IPS-18c (cell line): ENCODE data around the gene SKI.

Source experiments
- H3K4me3 ChIP-seq: 2 replicates; pipeline ENCODE4 v1.7.0; 2013; ENCODE audit warnings: low read depth, mild to moderate bottlenecking, low read length, moderate library complexity; ENCODE audit not compliant: insufficient read depth
- H3K9me3 ChIP-seq: one replicate; pipeline ENCODE4 v1.6.1; 2013; ENCODE audit warnings: mild to moderate bottlenecking, low read length, moderate library complexity; ENCODE audit not compliant: control insufficient read depth, insufficient read depth

Gene SKI

DNA sequence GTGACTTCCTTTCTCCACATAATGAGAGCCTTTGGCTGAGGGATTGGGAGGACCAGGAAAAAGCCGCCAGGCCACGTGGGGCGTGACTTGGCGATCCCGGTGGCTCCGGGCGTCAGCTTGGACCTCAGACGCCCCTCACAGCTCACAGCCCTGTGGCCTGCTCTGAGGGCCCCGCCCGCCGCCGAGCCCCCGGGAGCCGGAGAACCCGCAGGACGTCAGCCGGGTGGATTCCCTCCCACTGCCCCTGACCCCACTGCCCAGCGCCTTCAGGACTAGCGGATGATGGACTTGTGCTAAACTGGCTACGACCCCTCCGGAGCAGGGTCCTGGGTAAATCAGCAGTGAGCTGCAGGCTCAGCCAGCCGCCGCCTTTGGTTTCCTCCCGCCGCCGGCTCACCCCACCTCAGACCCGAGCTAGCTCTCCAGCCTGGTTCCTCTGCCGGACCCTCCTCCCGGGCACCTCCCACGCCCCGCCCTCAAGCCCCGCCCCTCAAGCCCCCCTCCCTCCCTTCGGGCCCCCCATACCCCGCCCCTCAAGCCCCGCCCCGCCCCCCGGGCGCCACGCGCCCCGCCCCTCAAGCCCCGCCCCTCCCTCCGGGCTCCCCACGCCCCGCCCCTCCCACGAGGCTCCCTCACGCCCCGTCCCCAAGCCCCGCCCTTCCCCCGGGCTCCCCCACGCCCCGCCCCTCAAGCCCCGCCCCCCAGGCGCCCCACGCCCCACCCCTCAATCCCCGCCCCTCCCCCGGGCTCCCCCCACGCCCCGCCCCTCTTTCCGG is 23.5 kb upstream of the SKI start:
- Histone ChIP-seq H3K9me3 (no peaks in the 10 kb centered on the region), H3K4me3 (peak overlapping the region; percentile 51)

DNA sequence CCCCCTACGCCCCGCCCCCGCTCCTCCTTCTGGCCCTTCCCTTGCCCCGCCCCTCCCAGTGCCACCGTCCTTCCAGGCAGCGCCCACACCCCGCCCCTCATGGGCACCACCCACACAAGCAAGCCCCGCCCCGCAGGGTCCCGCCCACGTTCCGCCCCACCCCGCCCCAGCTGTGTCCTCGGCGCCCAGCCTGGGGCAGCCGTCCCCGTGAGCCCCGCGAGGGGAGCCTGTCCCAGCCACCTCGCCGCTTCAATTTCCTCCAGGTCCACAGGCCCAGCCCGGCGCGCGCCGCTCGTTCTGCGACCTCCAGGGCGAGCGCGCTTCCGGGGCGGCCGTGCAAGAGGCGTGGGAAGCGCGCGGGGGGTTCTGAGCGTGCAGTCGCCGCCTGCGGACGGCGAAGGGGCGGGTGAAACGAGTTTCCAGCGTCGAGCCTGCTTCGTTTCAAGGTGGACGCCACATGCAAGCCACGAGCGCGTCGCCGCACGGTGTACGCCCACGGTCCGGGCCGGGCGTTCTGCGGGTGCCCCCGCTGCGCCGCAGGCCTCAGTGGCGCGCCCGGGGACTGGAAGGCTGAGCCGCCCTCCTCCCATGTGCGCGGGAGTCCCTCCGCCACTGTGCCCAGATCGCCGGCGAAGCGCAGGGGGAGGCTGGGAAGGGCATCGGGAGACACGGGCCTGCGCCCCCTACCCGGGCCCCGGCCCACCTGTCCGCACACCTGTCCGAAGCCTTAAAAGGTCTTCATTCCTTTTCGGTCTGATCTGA is 22.7 kb upstream of the SKI start:
- Histone ChIP-seq H3K9me3 (no peaks in the 10 kb centered on the region), H3K4me3 (peak overlapping the region; percentile 64)

DNA sequence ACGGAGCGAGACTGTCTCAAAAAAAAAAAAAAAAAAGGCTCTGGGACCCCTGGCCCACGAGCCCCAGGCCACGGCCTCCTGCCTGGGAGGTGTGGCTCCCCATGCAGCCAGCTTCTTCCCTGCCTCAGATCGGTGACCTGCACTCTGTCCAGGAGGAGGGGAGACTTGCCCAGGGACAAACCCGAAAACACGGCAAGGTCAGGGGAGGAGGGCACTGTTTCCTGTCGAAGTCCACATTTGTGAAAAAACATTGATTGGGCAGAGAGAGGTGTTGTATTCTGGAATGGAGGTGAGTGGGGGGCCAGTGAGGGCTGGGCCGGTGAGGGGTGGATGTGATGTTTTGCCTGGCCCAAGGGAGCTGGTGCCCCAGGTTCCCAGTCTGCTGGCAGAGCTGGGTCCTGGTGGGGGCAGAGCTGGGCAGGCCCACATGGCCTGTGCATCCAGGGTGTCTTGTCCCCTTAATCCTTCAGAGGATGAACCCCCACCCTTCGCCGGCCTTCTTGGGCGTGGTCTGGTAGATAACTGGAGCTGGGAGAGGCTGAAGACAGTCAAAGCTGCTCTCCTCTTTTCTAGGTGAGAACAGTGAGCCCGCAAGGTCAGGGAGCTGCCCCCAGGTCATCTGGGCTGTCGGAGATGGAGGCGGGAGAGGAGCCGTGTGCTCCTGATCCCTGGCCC is 21.2 kb upstream of the SKI start:
- H3K9me3 ChIP-seq = no peaks in the 10 kb centered on the region
- no peak overlapping the region for H3K4me3 ChIP-seq

DNA sequence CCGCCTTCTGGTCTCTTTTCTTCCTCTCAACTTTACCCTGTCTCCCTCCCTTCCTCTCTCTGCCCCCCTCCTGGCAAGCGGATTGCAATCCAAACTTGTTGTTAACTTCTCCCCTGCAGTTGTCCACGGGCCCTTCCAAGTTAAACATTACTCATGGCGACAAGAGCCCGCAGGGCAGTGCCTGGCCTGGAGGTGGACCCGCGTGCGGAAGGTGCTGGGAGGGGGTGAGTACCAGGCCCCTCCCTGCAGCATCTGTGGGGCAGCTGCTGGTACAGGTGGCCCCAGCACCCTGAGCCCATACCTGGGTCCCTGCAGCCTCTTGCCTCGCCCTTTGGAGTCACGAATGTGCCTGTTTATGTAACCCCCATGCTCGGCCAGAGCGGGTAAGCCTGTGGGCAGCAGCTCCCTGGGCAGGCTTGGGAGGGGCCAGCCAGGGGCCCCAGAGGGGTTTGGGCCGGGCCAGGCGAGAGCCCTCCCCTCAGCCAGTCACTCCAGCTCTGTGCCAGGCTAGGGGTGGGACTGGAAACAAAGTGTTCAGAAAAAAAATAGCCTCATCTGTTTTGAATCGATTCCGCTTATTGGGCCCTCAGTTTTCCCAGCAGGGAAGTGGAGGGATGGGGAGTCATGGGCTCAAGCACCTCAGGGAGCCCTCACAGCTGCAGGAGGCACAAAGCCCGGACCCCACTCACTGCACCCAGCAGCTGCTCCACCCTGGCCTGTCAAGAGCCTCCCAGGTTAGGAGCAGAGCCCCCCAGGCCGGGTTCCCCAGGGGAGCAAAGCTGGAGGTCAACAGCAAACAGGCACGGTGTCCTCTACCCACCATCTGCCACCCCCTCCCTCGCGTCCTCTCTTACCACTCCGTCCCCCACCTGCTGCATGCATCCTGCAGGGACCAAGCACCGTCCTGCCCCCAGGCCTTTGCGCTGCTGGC is 19.5 kb upstream of the SKI start:
- H3K4me3 ChIP-seq = no peak overlapping the region

DNA sequence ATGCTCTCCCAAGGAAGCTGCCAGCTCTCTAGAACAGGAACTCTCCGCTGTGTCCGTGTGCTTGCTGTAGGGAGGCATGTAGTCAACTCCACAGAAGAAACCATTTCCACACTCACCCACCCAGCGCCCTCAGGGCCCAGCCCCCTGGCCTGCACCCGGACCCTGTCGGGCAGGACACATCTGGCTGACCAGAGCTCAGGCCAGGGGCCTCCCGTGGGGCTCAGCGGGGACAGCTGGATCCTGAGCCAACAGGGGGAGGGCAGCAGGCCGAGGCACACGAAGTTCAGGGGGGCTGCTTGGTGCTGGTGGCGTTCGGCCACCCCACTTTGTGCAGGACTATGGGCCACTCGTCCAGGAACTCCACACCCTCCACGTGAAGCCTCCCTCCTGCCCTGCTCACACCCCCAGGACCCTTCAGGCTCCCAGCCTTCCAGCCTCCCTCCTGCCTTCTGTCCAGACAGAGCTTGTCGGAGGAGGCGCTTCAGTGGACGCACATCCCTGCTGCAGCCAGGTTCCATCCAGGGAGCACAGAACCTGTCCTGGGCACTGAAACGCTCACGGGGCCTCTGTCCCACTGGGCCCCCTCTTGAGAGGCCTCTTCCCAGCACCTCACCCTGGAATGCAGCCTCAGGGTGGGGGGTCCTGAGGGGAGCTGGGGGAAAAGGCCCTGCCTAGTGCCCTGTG is 18.6 kb upstream of the SKI start:
- Histone ChIP-seq H3K4me3 (no peak overlapping the region), H3K9me3 (no peaks in the 10 kb centered on the region)

More for the DNA sequence above, 19.5 kb upstream of the SKI start:
- no peaks in the 10 kb centered on the region for H3K9me3 ChIP-seq

DNA sequence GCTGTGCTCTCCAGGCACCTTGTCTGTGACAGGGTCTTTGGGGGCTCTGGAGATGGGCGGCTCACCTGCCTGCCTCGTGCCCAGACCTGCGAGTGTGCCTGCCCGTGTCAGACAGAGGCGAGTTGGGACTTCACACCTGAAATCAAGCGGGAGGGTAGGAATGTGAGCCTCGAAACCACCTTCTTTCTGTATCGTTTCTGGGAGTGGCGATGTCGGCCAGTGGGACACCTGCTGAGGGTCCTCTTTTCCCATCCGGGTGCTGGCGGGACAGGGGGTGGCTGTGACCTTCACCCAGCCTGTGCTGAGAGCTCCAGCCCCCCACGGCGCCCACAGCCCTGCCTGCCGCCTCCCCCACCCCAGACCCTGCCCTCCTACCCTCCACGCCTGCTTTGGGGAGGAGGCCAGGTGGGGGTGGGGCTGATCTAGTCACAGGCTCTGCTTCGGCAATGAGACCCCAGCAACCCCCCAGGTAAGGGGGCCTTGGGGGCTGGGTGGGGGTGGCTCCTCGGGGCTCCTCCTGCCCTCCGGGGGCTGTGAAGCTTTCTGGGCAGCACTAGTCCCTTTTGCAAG is 17.9 kb upstream of the SKI start:
- no peaks in the 10 kb centered on the region for H3K9me3 ChIP-seq
- no peak overlapping the region; the same call in 1 of the 2 replicates for H3K4me3 ChIP-seq

DNA sequence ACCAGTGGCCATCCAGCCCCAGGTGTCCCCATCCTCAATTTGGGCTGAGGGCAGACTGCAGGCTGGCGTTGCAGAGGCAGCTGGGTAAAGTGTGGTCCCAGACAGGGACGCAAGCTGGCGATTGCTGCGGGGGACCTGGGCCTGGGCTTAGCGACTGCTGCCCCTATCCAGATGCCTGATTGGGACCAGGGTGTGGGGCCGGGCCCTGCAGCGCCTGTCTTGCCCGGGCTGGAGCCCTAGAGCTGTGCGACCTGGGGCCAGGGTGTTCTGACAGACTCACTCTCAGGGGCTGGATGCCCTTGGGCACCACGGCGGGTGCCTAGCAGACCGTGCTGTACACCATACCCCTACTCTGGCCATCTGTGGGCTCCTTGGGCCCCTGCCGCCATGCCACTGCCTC is 17.3 kb upstream of the SKI start:
- no peak overlapping the region; the same call in 1 of the 2 replicates for H3K4me3 ChIP-seq
- H3K9me3 ChIP-seq = no peaks in the 10 kb centered on the region

DNA sequence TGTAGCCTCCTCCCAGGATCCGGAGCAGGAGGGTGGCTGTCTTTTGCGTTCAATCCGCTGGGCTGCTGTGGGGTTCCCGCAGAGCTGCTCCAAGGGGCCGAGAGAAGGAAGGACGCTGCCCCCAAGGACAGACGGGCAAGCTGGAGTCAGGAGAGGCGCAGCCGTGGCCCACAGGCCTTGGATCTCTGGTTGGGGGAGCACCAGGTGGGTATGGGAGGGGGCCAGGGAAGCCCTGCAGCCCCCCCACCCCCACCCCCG is 15.9 kb upstream of the SKI start:
- no peak overlapping the region for H3K4me3 ChIP-seq
- no peaks in the 10 kb centered on the region for H3K9me3 ChIP-seq

DNA sequence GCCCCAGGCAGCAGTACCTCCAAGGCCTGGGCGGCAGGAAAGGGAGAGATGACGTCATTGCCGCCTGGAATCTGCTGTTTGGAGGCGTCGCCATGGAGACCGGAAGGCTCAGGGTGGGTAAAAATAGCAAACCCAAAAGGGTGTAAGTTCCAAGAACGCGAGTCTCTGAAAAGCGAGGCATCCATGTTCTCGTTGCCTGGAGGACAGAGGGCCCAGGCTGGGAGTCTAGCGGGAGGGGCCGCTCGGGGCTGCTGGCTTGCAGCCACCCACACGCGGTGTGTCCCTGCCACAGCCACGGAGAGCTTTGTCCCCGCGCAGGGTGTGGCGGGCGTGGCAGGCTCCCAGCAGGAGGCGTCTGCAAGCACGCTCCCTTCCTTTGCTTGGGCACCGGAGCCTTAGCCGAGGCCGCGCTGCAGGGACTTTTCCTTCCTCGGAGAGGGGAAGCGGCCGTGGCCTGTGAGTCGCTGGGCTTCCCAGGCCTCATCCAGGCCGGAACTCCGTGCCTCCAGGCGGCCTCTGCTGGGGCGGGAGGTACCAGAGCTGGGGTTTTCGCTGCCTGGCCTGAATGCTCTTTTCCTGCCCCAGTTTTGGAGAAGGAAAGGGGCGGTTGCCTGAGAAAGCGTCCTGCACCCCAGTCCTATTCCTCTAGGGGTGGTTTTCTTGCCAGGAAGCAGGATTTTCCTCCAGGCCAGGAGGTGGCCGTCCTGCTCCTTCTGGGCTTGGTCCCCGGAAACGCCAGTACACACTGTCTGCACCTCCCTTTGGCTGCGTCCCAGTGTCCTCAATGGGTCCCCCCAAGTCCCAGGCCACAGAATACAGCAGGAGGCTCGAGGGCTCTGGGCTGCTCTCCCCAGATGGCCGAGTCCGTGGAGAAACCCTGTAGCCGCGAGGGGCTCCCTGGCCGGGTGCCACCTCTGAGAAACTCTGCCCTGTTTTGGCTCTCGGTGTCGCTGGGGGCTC is 15.3 kb upstream of the SKI start:
- Histone ChIP-seq H3K4me3 (peak overlapping the region; percentile 36; the same call in 1 of the 2 replicates), H3K9me3 (no peaks in the 10 kb centered on the region)

DNA sequence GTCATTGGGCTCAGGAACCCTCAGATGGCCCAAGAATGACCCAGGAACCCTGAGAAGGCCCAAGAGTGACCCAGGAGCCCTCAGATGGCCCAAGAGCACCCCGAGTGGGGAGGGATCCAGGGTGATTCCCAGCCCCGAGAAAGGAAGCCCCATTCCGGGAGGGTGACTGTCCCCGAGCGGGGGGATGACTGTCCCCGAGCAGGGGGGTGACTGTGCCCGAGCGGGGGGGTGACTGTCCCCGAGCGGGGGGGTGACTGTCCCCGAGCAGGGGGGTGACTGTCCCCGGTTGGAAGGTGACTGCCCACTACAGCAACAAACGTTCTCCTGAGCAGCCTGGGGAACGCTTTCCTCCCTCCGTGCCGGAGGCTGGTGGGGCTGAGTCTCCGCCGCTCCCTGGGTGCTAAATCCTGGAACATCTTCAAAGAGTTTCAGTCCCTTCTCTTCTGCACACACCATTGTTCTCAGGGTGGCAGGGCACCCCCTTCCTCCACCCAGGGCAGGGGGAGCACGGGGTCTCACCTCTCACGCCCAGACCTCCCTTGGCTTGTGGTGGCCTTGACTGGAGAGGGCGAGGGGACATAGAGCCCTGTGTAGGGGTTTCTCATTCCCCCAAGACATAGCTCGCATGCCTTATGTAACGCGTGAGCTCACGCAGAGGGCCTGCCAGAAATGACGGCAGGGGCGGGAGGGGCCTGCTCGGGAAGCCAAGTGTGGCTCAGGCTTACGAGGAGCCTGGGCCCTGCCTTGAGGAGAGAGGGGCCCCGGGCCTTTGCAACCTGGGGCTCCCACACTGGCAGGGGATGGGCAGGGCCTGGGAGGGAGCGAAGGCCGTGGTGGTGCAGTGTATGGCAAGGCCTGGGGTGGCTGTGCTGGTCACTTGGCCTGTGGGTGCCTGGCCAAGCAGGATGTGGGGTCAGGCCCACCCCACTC is 14.3 kb upstream of the SKI start:
- no peak overlapping the region for H3K4me3 ChIP-seq

DNA sequence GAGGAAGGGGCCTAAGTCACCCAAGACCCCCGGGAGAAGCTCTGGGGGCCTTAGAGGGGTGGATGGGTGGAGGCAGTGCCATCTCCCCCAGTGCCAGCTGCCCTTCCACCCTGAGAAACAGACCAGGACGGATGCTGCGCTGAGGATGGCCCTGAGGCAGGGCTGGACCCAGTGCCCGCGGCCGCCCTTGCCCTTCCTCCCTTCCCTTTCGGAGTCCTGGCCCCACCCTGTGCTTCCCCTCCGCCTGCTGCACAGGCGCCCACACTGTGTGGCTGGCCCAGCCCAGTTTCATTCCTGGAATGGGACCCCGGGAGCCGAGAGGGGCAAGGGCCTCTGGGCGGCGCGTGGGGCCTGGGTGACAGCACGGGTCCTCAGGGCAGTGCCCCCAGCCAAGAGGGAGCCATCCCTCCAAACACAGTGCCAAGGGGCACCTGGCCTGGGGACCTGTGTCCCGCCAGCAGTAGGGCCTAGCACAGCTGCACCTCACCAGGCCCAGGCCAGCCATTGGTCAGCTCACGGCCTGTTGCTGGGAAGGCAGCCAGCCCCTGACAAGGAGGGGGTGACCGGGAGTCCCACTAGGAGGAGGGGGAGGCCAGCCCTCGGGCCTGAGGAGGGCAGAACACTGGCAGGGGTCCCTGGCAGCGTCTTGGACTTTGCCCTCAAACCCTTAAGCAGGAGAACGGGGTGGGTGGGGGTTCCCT is 13.4 kb upstream of the SKI start:
- no peak overlapping the region for H3K4me3 ChIP-seq
- no peaks in the 10 kb centered on the region for H3K9me3 ChIP-seq

More for the DNA sequence above, 14.3 kb upstream of the SKI start:
- no peaks in the 10 kb centered on the region for H3K9me3 ChIP-seq

DNA sequence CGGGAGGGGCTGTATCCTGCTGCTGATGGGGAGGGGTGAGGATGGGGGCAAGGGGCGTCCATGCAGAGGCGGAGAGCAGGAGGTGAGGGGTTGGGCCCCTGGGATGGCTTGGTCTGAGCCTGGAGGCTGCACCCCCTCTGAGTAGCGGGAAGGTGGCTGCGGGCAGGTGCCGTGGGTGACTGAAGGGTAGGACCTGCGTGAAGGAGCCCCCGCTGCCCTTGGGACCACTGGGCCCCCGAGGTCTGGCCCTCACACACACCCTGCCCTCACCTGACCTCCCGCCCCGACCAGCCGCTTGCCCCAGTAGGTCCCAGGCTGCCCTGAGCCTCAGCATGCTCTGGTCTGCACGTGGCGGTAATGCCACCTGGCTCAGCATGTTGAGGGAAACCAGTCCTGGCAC is 12.8 kb upstream of the SKI start:
- no peaks in the 10 kb centered on the region for H3K9me3 ChIP-seq
- no peak overlapping the region for H3K4me3 ChIP-seq

DNA sequence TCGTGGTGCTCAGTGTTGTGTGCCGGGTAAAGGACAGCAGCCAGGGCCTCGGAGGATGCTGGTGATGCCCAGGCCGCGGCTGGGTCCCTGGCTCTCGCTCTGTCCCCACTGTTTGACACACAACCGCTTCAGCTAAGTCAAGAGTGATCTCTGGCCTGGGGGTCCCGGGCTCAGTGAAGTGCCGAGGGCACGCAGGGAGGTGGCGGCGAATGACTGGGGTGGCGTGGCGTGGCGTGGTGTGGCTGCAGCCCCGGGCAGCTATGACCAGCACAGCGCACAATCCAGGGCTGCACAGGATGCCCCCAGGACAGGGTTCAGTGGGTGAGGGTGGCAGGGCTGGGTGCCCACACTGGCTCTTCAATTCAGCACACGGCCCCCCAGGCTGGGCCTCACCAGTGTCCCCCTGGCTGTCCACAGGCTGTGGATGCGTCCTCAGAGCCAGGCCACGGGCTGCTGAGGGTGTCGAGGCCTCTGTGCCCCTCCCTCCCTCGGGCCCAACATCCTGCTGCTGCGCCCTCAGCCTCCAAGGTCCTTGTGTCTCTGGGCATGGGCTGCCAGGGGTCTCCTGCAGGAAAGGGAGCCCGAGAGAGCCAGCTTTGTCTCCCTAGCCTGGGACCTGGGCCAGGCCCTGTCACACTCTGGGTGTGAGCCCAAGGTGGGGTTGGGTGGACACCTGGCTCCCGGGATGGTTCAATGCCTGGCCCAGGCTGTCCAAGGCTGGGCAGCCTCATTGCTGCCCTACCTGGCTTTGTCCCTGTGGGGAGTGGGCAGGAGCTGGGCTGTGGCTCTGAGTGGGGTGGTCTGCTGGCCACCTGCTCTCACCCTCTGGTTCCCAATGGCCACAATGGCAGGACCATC is 12.0 kb upstream of the SKI start:
- Histone ChIP-seq H3K4me3 (no peak overlapping the region), H3K9me3 (no peaks in the 10 kb centered on the region)
